Esophagus mucosa (tissue), 1 donor: ENCODE results near the gene TMEM269. TPM values are rescaled to one million over a fixed set of nuclear protein-coding genes. Genes with fewer than 3 reads are reported as not detected.

Source experiments
- ATAC-seq: fragments of 200-7000 bp; cut with Tn5 transposase; one replicate; pipeline ENCODE4 v1.9.1; 2020
- total RNA-seq: library from RNA; stranded (reverse); gene quantifications from one replicate; pipeline ENCODE4 v1.2.4, GENCODE V29; 2023
- donor health status: DM: yes; HTN: yes; CAD: no.

TMEM269 gene
- total RNA-seq, 1 donor from 2014 or later = 0.08 TPM

DNA sequence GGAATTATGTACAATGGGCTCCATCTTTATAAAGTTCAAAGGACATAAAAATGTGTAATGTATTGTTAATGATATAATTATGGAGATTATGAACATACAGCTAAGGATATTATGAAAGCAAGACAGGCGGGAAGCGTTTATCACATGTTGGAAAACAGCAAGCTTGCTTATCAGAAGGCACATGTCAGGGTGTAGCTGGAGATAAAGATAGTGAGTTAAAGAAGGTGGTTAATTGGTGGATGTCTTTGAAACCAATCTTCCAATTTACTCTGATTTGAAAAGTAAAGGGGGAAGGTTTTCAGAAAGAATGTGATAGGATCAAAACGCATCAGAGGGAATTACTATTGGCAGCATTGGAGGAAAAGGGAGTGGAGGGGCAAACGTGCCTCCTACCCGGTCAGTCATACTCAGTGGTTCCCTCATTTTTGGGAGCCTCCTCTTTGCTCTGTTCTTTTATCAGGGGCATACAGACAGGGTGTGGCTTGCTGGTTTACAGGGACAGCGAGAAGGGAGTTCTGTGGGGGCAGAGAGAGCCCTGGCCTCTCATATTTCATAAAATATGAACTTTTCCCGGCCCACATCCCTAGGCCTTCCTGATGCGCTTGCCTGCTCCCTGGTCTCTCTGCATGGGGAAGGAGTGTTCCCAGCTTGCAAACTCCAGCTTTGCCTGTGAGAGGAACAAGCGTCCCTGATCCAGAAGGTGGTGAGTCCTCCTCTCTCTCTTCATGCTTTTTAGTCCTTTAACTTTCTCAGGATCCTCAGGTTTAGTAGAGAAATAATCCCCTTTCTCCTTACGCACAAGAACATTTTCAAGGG is 40.5 kb downstream of the TMEM269 start:
- no peak for ATAC-seq

DNA sequence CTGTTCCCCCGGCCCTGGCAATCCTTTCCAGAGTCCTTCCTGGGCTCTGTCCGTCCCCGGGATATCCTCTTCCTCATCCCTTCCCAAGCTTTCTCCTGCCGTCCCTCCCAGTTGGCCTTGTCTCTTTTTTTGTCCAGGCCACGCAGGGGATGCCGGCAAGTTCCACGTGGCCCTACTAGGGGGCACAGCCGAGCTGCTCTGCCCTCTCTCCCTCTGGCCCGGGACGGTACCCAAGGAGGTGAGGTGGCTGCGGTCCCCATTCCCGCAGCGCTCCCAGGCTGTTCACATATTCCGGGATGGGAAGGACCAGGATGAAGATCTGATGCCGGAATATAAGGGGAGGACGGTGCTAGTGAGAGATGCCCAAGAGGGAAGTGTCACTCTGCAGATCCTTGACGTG is 45.8 kb downstream of the TMEM269 start:
- ATAC-seq = peak; percentile 29

DNA sequence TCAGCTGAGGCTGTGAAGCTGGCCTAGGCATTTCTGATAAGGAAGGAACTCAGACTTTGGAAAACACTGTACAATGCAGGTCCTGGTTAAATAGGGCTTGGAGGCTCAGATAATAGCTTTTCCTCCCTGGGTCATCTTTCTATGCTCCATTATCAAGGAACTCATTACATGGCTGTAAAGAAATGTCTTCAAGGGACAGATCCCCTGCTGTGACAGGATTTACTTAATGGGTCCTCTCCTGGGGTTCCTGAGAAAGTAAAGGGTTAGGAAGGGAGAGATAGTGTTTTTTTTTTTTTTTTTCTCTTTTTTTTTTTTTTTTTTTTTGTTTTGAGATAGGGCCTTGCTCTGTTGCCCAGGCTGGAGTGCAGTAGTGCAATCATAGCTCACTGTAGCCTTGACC is 46.5 kb downstream of the TMEM269 start:
- ATAC-seq = no peak

DNA sequence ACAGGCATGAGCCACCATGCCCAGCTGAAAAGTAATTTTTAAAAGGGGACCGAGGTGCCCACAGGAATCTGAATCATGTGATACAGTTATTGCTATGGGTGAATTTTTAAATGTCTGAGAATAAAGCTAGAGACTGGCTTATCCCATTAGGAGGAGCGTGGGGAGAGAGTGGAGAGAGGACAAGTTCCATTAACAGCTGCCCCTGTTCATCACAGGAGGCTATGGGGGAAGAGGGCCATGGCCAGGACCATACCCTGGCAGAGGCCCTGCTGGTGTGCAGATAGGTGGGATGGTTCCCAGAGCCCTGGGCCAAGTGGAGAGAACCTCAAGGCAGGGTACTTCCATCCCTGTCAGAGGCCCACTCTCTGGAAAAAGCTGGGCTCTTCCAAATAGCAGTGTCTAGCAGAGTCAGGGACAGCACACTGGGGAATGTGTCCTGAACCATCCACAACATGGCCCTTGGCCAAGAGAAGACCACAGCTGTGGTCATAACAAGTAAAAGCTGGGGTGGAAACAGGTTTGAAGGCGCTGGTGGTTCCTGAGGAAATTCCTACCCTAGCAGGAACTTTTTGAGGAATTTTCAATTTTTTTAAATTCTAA is 48.0 kb downstream of the TMEM269 start:
- ATAC-seq = no peak

DNA sequence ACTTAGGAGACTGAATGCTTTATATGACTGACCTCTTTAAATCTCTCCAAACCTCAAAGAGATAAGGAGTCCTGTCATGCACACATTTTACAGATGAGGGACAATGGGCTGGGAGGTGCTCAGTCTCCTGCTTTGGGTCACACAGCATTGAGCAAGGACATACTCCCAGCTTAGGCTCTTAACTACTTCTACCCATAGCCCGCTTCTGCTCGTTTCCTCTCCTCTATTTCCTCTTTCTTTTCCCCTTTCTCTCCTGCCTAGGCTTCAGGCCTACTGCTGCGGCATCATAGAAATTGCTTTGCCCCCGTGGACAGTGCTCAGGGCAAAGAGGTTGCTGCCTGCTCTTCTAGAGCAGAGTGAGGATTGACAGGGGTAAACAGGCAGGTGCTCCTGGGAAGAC is 49.2 kb downstream of the TMEM269 start:
- no peak for ATAC-seq

DNA sequence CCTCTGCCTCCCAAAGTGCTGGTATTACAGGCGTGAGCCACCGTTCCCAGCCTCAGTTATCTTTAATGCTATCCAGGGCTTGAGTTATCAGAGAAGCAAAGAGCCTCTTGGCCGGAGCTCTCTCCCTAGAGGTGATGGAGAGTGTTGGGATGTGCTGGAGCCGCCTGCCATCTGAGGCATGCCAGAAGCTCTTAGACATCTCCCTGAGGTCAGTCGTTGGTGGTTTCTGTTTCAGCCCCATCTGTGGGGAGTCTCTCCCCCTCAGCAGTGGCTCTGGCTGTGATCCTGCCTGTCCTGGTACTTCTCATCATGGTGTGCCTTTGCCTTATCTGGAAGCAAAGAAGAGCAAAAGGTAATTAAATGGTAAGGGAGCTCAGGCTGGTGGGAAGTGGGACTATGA is 50.0 kb downstream of the TMEM269 start:
- no peak for ATAC-seq

DNA sequence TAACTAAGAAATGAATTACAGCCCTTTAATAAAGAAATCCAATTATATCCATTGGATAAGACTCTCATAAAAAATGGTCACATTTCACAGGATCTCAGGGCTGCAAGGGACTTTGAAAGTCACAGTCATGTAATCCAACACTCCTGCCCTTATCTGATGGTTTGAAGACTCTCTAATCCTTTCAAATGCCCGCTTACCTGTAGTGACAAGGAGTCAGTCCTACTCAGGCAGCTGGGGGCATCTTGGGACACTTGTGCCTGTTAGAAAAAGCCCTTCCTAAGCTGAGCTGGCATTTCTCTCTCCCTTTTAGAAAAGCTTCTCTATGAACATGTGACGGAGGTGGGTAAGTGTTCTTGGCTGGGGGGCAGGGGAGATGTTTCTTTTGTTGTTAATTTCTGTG is 50.6 kb downstream of the TMEM269 start:
- no peak for ATAC-seq

DNA sequence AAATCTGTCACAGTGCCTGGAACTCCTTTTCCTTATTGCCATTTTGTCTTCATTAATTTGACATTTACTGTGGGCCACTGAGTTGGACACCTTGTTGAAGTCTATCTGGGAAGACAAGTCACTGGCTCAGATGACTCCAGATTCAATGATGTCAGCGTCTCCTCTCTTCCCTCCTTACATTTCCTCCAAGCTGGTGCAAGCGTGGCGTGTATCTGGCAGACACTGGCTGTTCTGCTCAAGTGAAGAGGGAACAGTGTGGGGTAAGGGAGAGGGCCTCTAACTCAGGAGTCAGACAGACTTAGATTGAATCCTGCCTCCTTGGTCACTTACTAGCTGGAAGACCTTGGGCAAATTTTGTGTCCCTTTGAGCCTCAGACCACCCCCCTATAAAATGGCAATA is 52.9 kb downstream of the TMEM269 start:
- ATAC-seq = no peak

DNA sequence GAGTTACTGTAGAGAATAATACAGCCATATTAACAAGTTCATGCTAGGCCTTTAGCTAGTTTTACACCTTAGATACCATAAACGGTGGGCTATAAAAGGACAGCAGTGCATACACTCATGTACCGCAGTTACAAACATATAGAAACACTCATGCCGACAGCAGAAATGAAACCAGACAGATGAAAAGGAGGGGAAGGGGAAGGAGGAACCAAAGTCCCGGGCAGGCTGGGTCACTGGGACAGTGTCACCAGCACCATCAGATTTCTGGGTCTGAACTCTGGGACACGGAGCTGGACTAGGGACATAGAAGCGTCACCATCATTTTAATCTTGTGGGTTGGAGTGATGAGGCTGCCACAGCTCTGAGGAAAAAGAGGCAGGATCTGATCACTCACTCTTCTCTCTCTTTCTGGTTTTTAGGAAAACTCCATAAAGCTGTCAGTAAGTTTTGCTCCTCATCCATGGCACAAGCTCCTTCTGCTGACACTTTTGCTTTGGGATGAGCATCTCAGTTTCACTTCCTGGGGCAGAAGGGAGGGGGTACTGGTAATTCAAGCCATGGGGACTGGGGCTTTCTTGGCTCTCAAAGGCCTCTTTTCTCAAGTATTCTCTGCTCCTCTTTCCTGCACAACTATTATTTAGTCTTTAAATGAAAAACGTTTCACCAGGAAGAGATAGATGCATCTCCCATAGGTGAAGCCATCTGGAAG is 53.8 kb downstream of the TMEM269 start:
- no peak for ATAC-seq

DNA sequence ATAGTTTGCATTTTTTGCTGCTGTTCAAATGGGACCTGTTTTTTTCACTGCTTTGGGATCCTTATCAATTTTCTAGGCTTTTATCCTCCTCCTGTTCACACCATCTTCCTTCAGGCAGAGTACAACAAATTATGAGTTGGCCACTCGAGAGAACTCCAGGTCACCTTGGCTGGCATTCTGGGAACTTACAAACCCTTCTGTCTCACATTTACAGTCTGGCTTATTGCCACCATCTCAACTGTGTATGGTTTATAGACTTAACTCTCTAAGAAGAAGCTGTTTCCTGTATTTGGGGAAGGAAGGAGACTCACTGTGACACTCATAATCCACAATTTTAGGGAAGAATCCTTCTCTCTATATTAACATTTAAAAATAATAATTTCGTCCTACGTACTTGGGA is 56.2 kb downstream of the TMEM269 start:
- no peak for ATAC-seq

DNA sequence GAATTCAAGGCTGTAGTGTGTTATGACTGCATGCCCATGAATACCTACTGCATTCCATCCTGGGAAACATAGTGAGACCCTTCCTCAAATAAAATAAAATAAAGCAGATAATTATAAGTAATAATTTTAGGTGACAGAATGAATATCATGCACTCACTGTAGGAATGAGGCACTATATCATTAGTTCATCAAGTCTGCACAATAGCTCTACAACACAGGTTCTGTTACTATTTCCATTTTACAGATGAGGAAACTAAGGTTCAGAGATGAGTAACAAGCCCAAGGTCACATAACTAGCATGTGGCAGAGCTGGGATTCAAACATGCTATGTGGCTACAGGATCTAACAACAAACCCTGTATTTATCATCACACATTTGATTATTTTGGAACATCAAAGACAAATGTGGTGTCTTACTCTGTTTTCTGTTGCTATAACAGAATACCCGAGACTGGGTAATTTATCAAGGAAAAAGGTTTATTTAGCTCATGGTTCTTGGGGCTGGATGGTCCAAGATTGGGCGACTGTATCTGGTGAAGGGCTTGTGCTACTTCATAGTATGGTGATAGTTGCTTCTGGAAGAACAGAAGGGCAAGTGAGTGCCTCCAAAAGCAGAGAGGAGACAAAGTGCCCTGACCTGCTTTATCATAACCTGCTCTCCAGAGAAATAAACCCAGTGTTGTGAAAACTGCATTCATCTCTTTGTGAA is 56.8 kb downstream of the TMEM269 start:
- ATAC-seq = no peak

DNA sequence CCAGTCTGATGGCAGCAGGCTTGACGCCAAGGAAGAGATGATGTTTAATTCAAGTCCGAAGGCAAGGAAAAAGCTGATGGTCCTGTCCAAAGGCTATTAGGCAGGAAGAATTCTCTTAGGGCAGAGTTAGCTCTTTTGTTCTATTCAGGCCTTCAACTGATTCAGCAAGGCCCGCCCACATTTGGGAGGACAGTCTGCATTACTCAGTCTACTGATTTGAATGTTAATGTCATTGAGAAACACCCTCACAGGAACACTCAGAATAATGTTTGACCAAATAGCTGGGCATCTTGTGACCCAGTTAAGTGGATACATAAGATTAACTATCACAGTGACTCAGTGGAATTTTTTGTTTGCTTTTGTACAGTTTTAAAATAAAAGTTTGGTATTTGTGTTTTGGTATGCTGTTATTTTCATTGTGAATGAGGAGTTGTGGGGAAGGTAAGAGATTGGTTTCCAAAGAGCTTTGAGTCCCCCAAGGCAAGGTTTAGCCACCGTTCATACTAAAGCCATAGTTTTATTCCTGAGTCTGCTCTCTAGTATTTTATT is 59.9 kb downstream of the TMEM269 start:
- peak; percentile 34 for ATAC-seq

DNA sequence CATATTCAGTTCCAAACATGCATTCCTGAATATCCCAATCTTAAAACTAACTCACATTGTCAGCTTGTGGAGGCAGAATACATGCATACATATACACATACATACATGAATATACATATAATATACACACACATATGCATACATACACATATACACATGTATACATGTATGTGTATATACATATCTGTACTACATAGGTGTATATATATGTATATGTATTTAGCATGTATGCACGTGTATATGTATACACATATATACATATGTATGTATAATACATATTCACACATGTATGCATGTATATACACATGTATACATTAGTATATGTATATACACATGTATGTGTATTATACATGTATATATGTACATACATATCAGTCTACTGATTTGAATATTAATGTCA is 60.4 kb downstream of the TMEM269 start:
- no peak for ATAC-seq

DNA sequence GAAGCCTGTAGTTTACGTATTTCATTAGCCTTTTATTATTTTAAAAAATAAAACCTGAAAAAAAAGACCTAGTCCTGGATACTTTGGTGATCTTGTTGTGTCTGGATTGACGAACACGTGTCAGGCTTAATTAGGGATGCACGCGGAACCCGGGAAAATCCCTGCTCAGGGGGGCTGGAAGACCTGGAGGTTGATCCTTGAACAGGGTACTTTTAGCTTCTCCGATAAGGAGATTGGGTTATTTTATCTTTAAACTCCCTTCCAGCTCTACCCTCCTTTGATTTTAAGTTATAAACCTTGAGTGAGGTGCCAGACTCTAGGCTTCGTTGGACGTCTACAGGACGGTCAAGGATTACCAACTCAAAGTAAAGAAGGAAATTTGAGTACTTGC is 61.1 kb downstream of the TMEM269 start:
- ATAC-seq = no peak

DNA sequence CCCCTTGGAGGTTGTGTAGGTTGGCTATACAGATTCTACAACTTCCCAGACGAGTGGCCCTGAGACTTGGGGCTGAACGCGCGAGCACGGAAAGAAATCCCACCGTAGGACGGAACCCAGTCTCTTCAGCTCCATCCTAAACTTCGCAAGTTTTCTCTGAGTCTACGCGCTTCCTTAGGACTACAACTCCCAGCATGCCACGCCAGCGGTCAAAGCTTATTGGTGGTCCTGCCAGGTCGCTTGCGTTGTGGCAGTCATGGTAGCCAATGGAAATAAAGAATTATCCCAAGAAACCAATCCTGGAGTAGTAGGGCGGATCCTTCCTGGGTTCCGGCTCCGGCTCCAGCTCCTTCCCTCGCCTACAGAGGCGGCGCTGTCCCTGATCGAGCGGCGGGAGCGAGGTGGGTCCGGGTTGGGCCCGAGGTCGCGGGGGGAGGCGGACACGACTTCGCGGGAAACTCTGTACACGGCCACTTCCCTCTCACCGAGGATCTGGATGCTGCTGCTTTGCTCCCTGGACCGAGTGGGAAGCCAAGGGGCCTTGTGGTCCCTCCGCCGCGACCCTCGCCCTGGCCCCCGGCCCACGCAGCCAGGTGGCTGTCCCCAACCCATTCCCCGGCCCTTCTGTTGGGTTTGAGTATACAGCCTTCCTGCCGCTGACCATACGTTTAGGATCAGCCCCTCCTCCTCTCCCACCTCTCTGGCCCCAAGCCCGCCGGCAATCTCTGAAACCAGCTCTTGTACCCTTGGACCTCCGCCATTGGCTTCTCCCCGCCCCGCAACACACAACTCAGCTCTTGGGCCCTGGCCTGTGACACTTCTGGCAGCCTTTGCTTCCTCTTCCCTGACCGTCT is 61.7 kb downstream of the TMEM269 start, which contains the start of gene ZNF691:
Gene ZNF691, plus strand, starts transcription at position 357 of the 854 bp plus-strand sequence. CDS start 3,046 bp downstream, outside the sequence.
- ATAC-seq = peak; percentile 97

DNA sequence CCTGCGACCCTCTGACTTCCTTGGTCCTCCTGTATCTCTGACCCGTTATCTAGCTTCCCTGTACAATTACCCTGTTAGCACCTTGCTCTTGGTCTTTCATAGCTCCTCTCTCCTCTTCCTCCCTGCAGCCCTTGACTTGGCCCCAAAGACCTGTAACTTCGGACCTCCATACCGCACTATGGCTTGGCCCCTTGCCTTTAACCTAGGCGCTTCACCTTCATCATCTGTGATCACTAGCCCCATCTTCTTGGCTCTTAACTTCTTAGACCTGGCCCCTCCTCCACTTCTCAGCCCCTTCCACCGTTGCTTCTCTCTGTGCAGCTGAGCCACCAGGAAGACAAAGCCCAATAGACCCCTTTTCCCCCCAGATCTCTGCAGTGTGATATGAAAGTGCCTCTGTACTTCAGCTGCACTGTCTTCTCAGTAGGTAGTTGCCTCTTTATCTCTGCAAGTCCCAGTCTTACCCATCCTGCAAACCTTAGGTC is 62.4 kb downstream of the TMEM269 start:
- no peak for ATAC-seq

DNA sequence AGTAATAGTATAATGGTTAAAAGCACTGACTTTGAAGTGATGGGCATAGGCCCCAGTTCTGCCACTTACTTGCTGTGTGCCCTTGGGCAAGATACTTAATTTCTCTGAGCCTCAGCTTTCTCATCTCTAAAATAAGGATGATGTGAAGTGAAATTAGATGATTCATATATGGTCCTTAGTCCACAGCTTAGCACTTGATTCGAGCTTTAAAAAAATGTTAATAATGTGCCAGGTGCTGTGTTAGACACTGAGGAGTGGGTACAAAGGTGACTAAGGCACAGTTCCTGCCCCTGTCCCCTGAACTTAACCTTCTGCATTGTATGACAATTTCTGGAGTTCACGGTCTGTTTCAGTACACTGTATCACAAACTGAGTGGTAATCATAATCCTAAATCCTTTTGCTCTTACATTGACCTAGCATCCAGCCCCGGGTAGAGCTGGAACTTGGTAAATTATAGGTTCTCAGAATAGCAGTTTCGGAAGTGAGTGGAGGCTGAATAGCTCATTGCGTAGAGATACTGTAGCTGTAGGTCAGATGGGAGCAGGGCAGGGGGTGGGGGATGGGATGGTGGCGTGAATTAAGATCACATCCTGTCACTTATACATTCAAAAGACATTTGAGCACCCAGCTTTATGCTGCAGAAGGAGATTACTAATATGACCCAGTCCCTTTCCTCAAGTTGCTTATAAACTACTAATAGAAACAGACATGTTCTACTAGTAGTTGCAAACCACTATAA is 63.1 kb downstream of the TMEM269 start:
- ATAC-seq = no peak

DNA sequence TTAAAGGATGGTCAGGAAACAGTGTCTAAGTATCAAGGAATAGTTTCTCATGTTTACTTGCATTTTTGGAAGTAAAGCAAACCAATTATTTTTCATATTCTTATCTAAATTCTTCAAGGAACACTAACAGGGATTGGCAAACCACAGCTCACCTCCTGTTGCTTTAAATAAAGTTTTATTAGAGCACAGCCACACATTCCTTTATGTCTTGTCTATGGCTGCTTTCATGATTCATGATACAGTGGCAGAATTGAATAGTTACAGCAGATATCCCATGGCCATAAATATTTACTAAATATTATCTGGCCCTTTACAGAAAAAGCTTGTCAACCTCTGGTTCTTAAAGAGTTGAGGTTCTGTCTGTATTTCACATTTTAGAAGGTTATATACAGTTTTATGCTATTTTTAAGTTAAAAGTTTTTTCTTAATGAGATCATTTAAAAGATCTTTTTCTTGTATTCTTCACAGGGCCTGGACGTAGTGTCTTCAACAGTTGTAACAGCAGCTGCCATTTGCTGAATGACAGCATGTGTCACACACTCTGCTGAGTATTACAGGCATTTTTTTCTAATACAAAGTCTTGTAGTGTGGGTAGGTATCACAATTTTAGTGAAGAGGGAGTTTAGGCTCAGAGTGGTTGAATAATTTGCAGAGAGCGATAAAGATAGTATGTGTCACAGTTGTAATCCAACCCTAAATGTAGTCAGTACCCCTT is 64.2 kb downstream of the TMEM269 start:
- no peak for ATAC-seq

DNA sequence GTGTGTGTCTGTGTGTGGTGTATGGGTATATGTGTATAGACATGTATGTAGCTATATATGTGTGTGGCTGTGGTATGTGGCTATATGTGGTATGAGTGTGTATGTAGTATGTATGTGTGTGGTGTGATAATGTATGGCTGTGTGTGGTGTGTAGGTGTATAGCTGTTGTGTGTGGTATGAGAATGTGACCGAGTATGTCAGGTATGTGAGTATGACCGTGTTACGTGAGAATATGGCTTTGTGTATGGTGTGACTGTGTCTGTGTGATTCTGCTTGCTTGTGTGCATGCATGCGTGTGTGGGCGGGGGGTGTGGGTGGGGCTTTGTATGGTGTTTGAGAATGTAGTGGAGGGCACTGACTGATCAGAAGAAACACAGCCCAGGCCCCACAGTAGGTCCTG is 65.2 kb downstream of the TMEM269 start:
- no peak for ATAC-seq
